HG03565 (cell line): ENCODE data around the gene EHD3.

Source experiments
- ATAC-seq: cut with Tn5 transposase; IDR thresholded peaks from one replicate; pipeline ENCODE4 v1.9.1; 2021; ENCODE audit warnings: mild to moderate bottlenecking, moderate library complexity; ENCODE audit not compliant: unreplicated experiment

Gene EHD3

DNA sequence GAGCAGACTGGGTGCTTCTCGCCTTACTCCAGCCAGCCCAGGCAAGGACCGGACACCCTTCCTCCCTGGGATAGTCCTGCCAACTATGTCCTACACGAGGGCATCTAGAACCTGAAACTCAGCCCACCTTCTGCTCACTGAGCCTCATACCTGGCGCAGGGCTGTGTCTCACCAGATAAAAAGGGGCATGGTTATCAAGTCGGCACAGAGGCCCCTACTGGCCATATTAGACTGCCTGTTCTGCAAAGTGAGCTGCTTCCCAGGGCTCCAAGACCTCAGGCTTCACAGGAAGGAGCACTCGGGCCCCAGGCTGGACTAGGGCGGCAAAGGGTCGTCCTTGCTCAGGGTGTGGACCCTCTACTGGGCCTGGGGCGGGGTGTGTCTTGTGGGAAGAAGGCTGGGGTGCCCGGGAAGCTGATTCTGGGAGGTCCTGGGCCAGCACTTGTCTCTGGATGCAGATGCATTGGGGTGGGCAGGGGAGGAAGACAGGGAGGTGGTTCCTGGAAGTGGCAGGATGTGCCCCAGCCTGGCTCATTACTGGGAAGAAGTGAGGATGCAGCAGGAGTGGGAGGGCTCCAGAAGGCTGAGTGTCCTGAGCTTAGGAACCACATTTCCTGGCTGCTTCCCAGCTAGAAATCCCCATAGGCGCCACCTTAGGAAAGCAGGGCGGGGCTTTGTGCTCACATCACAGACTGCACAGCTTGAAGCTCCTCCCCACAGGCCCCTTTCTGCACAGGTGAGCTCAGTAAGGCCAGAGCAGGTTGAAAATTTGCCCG, 19.6 kb downstream of the EHD3 start:
- no peak for ATAC-seq

DNA sequence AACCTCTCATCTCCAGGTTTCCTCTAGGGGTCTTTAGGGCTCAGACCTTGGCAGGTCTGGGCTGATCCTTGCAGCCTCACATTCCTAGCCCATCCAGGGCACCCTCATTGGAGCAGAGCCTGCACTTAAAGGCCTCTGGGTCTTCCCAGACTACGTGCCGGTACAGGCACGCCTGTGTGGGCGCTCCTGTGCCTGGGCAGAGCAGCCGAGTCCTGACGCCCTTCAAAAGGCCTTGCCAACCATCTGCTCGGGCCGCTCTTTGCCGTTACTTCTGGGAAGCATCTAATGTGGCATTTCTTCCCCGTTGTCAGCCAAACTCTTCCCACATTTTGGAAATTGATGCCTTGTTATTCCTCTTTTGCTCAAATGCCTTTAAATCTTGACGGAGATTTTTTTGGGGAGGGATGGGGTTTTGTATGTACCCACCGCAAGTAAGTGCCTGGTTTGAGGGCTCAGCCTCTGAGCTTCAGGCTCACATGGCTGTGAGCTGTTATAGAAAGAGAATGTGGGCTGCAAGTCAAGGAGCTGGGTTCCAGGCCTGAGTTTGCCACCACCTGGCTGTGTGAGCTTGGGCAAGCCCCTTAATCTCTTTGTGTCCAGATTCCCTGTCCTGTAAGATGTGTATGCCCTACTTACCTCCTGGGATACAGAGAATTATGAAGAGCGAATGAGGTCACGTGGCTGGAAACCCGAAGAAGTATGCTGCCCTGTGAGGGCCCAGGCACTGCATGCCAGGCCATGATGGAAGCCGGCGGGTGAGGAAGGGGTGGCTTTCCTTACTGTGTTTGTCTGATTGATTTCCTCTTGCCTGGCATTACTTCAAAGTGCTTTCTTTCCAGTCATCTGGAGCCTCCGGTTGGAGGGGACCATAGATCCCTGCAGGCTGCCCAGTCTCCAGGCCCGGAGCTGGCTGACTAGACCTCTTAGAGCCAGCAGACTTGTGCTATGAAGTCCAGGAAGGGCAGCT, 20.6 kb downstream of the EHD3 start:
- no peak for ATAC-seq

DNA sequence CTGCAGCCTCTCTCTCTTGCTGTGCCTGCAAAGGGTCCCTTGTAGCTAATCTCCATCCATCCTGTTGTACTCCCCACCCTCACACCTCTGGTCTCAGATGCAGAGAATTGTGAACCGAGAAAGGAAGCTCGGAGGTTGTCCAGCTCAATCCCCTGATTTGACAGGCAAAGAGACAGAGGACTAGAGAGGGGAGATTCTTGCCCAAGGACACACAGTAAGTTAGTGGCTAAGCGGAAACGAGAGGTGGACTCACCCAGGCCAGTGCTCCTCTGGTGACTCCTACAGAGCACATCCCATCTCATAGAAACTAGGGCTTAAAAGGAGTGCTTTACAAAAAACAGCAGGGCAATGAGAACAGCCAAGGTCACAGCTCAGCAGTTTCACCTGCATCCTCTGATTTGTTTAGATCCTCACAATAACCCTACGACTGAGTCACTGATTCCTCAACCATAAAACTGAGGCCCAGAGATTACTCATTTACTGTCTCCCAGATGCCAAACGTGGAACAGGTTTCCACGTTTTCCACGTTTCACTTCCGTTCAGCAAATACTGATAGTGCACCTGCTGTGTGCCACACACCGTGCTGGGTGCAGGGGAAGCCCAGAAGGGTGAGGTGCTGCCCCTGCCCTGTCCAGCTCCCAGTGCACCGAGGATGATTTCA, 22.1 kb downstream of the EHD3 start:
- peak; percentile 66 for ATAC-seq

DNA sequence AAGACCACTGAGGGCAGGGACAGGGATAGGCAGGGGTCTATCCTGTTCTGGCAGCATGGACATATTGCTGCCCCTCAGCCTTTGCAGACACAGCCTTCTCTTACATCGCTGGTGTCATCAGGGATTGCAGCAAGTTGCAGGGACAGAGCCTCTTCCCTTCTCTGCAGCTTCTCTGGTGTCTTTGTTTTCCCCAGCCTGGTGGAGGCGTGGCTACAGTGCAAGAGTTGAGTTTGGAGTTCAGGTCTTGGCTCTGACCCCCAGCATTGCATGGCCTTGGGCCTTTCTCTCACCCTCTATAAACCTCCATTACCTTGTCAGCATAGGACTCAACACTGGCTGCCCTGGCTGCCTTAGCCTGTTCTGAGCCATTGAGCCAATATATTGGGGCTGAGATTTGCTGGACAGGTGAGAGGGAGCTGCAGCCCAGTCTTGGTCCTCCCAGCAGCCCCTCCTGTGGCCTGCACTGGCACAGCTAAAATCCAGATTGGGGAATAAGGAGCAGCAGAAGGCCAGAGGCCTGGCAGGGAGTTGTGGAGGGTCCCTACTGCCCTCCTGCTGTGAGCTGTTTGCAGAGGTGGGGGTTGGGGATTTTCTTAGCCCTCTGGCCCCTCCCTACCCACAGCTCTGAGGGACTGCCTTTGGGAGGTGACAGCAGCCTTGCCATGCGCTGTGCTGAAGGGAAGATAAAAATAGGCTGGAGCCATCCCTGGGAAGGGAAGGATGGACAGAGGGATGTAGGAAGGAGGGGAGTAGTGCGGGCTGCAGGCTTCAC, 22.8 kb downstream of the EHD3 start:
- peak; percentile 1 for ATAC-seq

DNA sequence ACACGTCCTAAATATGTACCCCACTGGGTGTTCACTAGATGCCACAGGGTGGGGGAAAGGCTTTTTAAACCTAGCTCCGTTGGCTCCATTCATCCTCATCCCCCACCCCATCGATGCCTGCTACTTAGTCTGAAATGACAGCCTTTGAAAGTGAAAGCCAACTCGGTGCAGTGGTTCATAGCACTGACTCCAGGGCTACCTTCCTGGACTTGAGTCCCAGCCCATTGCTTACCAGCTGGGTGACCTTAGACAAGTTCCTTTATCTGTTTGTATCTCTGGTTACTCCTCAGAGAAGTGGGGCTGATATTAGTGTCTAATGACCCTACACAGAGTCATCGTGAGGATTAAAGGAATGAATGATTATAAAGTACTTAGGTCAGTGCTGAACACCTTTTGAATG, 24.4 kb downstream of the EHD3 start:
- peak; percentile 35 for ATAC-seq

DNA sequence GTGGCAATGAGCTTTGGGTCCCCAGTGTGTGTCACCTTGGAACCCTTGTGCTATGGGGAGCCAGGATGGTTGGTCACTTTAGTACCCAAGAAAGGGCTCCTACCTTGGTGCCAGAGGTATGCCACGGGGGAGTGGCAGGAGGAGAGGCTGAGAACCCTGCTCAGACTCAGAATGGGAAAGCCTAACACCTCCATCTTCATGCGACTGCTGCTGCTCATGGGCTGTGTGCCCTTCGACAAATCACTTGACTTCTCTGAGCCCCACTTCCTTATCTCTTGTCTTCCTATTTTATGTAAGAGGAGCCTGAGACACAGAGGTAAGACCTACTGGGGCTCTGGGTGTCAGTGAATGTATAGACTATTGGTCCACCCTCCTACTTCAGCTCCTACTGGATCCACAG, 25.1 kb downstream of the EHD3 start:
- no peak for ATAC-seq

DNA sequence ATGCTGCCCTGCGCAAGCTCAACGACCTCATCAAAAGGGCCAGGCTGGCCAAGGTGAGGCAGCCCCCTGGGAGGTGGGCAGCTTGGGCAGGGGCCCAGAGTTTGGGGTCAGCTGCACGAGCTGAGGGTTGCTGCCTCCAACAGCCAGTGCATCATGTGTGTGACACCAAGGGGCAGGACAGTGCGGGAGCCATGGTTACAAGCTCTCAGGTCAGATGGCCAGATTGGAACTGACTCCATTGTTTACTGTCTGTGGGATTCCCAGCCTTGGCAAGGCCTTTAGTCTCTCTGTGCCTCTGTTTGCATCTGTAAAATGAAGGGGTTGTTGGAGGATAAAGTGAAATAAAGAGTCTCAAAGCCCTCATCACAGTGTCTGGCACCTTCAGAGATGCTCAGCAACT, 26.9 kb downstream of the EHD3 start:
- no peak for ATAC-seq

DNA sequence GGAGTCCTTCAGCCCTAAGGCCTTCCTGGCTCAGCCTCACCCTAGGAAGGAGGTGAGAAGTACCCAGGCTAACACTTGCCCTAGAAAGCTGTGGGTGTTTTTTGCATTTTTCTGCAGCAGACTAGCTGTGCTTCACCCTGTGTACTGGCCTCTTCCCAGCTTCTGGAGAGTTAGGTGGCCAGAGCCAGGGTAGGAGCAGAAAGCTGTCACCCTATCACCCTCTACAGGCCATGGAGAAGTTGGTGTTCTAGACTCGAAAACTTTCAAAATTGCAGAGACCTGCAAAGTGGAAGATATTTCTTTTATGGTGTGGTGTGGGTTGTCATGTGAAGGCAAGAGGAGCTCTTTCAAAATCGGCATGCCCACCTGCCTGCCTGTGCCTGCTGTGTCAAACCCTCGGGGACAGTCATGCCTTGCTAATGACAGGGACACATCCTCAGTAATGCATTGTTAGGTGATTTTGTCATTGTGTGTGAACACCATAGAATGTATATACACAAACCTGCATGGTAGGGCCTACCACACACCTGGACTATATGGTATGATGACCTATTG, 29.8 kb downstream of the EHD3 start:
- ATAC-seq = no peak

DNA sequence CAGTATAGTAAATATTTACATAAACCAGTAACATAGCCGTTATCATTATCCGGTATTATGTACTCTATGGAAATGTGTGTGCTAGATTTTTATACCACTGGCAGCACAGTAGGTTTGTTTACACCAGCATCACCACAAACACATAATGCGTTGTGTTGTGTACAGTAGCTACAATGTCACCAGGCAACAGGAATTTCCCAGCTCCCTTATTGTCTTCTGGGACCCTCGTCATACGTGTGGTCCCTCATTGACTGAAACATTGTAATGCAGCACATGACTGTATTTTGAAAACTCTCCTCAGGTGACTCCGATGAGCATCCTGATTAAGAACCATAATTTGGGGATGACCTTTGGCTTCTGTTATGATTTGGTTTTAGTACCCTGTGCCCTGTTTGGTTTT, 31.3 kb downstream of the EHD3 start:
- ATAC-seq = no peak

DNA sequence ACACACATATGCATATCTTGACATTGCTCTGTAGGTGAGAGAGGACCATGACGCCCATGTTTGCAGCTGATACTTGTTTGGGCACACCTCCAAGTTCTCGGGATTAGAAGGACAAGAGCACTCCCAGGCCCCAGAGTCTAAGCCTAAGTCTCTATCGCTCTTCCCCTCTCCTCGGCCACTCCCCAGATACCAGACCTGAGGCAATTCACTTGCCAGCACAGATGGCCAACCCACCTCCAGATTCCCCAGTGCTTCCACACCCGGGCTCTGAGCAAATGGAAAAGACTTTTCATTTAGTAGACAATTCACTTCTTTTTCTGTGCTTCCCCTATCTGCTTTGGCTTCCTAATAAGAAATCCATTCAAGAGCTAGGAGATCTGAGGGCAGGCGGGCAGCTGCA, 32.9 kb downstream of the EHD3 start:
- ATAC-seq = no peak

DNA sequence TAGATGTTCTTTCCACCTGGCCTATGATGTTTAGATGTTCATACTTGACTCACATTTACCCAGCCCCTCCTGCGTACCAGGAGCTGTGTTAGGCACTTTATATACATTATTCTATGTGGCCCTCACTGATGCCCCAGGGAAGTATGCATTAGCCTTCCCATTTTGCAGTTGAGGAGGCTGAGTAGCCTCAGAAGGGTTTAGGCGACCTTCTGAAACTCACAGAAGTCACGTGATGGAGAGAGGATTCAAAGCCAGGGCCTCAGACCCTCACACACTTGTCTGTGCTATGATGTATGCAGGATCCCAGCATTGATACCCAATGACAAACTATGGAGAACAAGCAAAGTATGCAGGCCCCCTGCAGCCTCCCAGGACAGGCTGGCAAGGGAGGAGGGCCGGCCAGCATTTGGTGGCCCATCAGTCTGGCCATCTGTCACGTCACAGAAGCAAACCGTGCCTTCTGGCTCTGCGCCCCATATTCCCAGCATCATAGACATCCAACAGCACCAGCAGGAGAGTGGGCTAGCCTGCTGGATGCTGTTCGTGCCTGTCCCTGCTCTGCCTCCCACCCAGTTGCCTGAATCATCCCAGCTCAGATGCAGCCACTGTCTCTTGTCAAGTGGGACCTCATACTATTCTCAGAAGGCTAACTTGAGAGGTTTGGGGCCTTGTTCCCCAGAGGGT, 33.6 kb downstream of the EHD3 start:
- no peak for ATAC-seq

DNA sequence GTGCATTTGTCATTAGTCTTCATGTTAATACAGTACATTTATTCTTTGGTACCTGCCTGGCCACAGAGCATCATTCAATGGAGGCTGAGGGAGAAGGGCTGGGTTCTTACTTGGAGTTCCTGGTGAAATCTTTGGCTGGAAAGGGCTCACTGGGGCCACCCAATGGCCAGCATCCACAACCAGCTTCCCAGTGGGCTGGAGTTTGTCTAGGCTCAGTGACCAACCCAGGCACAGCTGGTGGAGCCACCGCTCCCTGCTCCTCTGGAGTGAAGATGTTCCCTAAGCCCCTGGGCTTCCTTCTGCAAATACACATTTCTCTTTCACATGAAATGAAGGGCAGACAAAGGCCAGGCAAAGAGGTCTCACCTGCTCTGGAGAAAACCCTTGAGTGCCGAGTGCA, 34.4 kb downstream of the EHD3 start:
- no peak for ATAC-seq

DNA sequence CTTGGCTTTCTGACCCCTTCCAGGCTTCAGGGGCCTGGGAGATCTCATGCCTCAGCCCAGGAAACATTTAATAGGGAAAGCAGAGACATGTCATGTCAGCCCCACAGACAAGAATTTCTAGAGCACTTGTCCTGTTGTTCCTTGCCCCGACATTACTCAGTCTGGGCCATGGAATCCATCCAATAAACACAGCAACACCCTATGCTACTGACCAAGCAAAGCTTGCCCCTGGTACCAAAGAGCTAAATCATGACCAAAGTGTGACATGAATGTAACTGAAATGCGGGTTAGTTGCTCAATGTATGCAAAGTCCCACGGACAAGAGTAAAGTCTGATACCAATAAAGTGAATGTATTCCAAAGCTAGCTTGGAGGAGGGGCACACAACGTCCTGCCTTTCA, 35.1 kb downstream of the EHD3 start:
- ATAC-seq = no peak

DNA sequence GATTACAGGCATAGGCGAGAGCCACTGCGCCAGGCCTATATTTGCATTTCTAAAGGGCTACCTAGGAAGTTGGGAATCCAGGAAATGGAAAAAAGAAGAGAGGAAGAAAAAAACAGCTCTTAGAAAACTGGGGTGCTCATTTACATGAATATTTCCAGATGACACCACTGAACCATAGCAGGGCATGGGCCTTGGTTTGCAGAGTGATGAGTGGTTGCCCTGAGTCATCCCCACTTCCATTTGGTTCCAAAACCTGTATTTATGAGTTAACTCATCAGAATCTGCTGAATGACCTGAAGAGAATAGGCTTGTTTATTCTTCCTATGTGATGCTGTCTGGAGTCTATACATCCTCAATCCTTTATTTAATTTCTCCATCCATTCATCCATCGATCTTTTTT, 36.2 kb downstream of the EHD3 start:
- ATAC-seq = no peak

DNA sequence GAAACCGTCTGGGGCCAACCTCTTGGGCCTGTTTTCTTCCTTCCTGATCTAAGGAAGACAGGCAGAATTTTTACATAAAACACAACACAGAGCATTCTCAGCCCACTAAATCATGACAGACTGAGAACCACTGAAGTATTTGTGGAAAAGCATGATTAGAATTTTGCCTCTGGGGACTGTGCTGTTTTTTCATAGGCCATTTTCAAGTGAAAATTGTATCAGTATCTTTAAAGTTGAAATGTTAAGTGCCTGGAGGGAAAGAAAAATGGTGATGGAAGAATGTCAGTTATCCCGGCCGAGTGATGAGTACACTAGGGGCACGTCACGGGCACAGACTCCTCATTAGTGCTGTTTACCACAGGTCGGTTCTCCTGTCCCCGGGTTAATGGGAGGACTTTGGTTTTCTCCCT, 36.9 kb downstream of the EHD3 start:
- ATAC-seq = no peak

DNA sequence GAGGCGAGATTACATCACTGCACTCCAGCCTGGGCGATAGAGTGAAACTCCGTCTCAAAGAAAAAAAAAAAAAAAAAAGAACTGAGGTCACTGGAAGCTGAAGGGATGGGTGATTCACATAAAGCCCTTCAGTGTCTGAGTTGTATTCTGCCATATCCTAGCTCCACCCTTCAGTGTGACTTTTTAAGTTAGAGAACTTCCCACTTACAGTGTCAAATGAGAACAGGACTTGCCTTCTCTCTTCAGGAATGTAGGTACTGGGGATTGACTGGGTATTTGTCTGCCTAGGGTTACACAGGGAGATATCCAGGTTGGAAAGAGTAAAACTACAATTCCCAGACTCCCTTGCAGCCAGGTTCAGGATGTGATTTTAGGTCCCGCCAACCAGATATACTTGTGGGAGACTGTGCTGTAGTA, 37.9 kb downstream of the EHD3 start:
- no peak for ATAC-seq

DNA sequence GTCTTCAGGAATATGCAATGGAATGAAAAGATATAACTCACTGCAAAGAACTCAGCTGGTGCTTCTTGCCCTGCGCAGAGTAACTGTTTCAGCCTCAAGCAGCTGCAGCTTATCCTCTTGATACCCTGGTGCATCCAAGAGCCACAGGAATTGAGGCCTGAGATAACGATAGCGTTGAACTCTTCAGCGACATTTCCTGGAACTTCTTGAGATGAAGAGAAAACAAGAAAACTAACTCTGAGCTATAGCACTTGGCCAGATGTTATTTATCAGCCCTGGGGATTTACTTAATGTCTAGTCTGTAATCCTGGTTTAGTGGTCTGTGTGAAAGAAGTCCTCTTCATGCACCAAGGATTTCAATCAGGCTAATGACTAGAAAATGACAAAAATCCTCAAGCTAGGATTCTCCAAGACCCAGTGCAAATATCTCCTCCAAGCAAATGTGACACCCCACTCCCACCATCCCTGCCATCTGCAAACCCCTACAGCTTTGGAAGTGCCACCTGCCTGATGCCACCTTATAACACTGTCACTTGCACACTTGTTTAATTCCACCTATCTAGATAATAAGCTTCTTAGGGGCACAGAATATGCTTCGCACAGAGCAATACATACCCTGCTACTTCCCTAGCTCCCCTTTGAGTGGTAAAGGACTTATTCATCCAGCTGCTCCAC, 40.6 kb downstream of the EHD3 start:
- ATAC-seq = no peak

DNA sequence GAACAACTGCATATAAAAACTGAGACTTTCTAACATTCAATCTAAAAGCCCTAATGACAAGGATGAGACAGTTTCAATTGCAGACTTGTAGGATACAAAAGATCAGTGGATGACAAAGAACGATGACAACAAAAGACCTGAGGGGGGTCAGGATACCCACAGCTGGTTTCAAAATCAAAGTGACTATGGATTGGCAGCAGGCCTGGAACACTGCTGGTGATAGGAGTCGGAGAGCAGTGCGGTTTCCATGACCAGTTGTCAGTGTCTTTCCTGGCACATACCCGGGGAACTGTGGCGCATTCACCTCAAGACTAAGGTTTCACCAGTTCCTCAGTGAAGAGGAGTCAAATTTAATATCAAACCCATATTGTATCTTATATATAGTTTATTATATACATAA, 42.0 kb downstream of the EHD3 start:
- ATAC-seq = no peak

DNA sequence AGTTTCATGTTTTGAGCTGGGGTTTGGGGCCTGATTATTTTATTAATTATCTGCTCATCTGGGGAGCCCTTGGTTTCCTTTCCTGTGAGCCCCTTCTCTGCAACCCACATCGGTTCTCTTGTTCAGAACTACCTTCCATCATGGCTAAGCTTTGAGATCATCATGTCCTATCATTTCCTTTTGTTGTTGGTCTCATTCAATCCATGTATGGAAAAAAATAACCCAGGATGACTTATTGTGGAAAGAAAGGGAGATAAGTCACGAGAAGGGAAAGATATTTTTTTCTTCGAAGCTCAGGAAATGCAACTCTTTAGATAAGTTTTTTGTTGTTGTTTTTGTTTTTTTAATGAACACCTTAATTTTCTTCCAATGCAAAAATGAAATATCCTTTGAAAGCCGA, 43.7 kb downstream of the EHD3 start:
- no peak for ATAC-seq
